OCI-LY3 (cell line): ENCODE data around the gene SREBF1.

Source experiments
- H2AFZ ChIP-seq: fragments of 200-600, 300-600 bp; shearing (Covaris generic); 2 replicates; pipeline ENCODE4 v1.6.0; 2014; ENCODE audit warnings: antibody characterized with exemption, low read depth, low read length
- H3K27ac ChIP-seq: fragments of 200-600, 300-600 bp; sonication (generic); 2 replicates; pipeline ENCODE4 v1.5.1; 2014; ENCODE audit warnings: mild to moderate bottlenecking, low read length, moderate library complexity, mixed read lengths
- H3K27me3 ChIP-seq: fragments of 200-600, 300-600 bp; sonication (generic); 2 replicates; pipeline ENCODE4 v1.6.1; 2014; ENCODE audit warnings: low read depth, low read length, mixed read lengths
- H3K36me3 ChIP-seq: fragments of 200-600, 300-600 bp; sonication (generic); replicated peaks from 2 replicates; pipeline ENCODE3; 2014; ENCODE audit warnings: low read depth, low read length, mixed read lengths
- H3K4me1 ChIP-seq: fragments of 300-600, 200-600 bp; sonication (generic); 2 replicates; pipeline ENCODE4 v1.6.1; 2014; ENCODE audit warnings: low read length, mixed read lengths
- H3K4me2 ChIP-seq: fragments of 200-600, 300-600 bp; sonication (generic); 2 replicates; pipeline ENCODE4 v1.6.1; 2014; ENCODE audit warnings: low read length, mixed read lengths
- H3K4me3 ChIP-seq: fragments of 300-600, 200-600 bp; sonication (generic); 2 replicates; pipeline ENCODE4 v1.5.1; 2014; ENCODE audit warnings: antibody characterized with exemption, mild to moderate bottlenecking, low read length, moderate library complexity
- H3K79me2 ChIP-seq: fragments of 300-600, 200-600 bp; shearing (Covaris generic); 2 replicates; pipeline ENCODE4 v1.6.1; 2014; ENCODE audit warnings: mild to moderate bottlenecking, low read length, mixed read lengths
- H3K9ac ChIP-seq: fragments of 300-600, 200-600 bp; shearing (Covaris generic); 2 replicates; pipeline ENCODE4 v1.6.0; 2014; ENCODE audit warnings: mild to moderate bottlenecking, low read length, moderate library complexity
- H3K9me3 ChIP-seq: fragments of 200-600, 300-600 bp; shearing (Covaris generic); 2 replicates; pipeline ENCODE4 v1.6.1; 2014; ENCODE audit warnings: low read length, mixed read lengths; ENCODE audit not compliant: insufficient read depth
- H4K20me1 ChIP-seq: fragments of 200-600, 300-600 bp; sonication (generic); 2 replicates; pipeline ENCODE4 v1.6.1; 2016; ENCODE audit warnings: low read length, mixed read lengths; ENCODE audit not compliant: insufficient read depth
- EZH2phosphoT487 ChIP-seq: fragments of 200-600 bp; shearing (Covaris generic); IDR thresholded peaks from 2 replicates; pipeline ENCODE4 v1.6.1; 2018; ENCODE audit warnings: antibody characterized with exemption, mixed run types, low read depth
- TF ChIP-seq, protein P1 (sequence below): fragments of 200-600, 300-600 bp; sonication (generic); IDR thresholded peaks from 2 replicates; pipeline ENCODE4 v1.5.1; 2014; ENCODE audit warnings: antibody characterized with exemption, low read length, low read depth

SREBF1 gene

DNA sequence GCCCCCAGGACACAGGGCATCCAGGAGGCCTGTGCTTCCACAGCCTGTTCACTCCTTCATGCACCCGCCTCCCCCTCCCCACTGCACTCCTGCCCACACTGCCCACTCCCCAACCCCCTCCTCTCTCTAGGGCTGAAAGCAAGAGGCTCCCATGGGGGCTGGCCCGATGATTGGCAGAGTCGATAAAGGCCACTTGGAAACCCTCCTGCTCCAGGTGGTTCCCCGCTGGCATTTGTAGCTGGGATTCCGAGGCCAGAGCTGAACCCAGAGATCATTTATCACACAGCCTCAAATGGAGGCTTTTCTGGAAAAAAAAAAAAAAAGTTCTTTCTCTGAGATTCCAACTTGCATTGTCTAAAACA lies 74.1 kb downstream of the SREBF1 start:
- H3K36me3 ChIP-seq = no peaks in the 10 kb centered on the region
- no peak for TF ChIP-seq EZH2phosphoT487
- TF ChIP-seq, protein P1, sequence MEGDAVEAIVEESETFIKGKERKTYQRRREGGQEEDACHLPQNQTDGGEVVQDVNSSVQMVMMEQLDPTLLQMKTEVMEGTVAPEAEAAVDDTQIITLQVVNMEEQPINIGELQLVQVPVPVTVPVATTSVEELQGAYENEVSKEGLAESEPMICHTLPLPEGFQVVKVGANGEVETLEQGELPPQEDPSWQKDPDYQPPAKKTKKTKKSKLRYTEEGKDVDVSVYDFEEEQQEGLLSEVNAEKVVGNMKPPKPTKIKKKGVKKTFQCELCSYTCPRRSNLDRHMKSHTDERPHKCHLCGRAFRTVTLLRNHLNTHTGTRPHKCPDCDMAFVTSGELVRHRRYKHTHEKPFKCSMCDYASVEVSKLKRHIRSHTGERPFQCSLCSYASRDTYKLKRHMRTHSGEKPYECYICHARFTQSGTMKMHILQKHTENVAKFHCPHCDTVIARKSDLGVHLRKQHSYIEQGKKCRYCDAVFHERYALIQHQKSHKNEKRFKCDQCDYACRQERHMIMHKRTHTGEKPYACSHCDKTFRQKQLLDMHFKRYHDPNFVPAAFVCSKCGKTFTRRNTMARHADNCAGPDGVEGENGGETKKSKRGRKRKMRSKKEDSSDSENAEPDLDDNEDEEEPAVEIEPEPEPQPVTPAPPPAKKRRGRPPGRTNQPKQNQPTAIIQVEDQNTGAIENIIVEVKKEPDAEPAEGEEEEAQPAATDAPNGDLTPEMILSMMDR = no peak
- no peak overlapping the region for H2AFZ ChIP-seq
- peaks cover 17% of the 10 kb centered on the region for H3K4me1 ChIP-seq
- H3K27me3 ChIP-seq = no peaks in the 10 kb centered on the region
- H3K27ac ChIP-seq = no peak overlapping the region
- H3K4me3 ChIP-seq = no peak overlapping the region
- H3K4me2 ChIP-seq = no peak overlapping the region
- H3K9ac ChIP-seq = no peak overlapping the region
- H4K20me1 ChIP-seq = no peaks in the 10 kb centered on the region
- H3K9me3 ChIP-seq = no peaks in the 10 kb centered on the region
- no peaks in the 10 kb centered on the region for H3K79me2 ChIP-seq
